Measurements from ENCODE around the gene OR56B4.

Gene OR56B4

DNA sequence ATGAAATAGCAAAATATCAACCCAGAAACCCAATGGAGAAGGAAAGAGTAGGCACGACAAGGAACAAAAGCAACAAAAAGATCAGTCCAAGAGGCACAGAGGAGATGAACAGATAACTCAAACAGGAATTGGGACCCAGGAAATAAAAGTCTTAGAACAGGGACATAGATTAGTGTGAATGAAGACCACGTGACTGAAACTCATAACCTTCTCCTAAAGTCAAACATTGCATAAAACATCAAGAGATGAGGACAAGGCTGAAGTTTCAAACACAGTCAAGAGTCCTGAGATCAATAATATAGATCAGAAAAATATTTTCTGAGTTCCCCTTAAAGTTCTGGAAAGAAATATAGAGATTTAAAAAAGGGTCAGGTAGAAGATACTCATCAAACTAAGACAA, 24.4 kb upstream of the OR56B4 start:
- in situ Hi-C loops (cut with MboI; ENCODE audit: low sequenced_read_pairs, unreplicated experiment), result no loop called here
- DNase-seq (ENCODE audit: low spot score), result no peak
- TF ChIP-seq, protein P1, sequence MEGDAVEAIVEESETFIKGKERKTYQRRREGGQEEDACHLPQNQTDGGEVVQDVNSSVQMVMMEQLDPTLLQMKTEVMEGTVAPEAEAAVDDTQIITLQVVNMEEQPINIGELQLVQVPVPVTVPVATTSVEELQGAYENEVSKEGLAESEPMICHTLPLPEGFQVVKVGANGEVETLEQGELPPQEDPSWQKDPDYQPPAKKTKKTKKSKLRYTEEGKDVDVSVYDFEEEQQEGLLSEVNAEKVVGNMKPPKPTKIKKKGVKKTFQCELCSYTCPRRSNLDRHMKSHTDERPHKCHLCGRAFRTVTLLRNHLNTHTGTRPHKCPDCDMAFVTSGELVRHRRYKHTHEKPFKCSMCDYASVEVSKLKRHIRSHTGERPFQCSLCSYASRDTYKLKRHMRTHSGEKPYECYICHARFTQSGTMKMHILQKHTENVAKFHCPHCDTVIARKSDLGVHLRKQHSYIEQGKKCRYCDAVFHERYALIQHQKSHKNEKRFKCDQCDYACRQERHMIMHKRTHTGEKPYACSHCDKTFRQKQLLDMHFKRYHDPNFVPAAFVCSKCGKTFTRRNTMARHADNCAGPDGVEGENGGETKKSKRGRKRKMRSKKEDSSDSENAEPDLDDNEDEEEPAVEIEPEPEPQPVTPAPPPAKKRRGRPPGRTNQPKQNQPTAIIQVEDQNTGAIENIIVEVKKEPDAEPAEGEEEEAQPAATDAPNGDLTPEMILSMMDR (IDR thresholded peaks at IDR 0.05; ENCODE audit: borderline replicate concordance, control extremely low read depth, extremely low read depth, insufficient read depth, missing control alignments), result no peak

DNA sequence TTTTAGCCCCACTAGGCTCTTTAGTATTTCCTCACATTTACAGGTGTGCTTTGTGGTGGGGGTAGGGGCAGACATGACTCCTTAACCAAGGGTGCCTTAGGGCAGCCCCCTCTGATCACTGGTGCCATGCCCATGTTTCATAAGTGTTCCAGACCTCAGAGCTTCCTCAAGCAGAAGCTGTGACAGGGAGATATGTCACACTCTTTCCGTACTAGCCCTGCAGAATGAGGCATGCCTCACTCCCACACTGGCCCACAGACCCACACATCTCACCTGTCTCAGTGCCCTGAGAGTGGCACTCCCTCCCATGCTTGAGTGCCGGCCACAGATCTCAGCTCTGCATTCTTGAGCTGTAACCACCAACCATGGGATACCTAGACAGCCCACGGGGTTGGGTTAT, 22.9 kb upstream of the OR56B4 start:
- in situ Hi-C loops (cut with MboI; ENCODE audit: low sequenced_read_pairs, unreplicated experiment), result no loop called here
- DNase-seq (ENCODE audit: low spot score), result no peak
- TF ChIP-seq, protein P1 (IDR thresholded peaks at IDR 0.05; ENCODE audit: borderline replicate concordance, control extremely low read depth, extremely low read depth, insufficient read depth, missing control alignments), result no peak

DNA sequence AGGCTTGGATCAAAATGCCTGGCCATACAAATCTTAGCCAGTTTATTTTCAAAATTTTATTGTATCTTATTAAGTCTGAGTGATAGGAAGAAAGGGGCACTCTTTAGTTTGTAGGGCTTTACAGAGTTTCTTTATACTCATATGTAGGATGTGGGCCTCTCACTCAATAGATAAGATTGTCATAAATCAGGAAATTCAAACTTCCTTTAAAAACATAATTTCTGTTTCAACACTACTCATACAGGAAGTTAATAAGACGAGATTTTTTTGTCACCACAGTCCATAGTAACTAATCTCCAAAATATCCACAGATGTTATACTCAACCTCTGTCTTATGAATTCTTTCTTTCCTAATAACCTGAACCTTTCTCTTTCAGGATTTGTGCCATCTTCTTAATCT, 13.3 kb upstream of the OR56B4 start:
- TF ChIP-seq, protein P1 (IDR thresholded peaks at IDR 0.05; ENCODE audit: borderline replicate concordance, control extremely low read depth, extremely low read depth, insufficient read depth, missing control alignments), result no peak
- in situ Hi-C loops (cut with MboI; ENCODE audit: low sequenced_read_pairs, unreplicated experiment), result no loop called here
- no peak for DNase-seq (ENCODE audit: low spot score)

DNA sequence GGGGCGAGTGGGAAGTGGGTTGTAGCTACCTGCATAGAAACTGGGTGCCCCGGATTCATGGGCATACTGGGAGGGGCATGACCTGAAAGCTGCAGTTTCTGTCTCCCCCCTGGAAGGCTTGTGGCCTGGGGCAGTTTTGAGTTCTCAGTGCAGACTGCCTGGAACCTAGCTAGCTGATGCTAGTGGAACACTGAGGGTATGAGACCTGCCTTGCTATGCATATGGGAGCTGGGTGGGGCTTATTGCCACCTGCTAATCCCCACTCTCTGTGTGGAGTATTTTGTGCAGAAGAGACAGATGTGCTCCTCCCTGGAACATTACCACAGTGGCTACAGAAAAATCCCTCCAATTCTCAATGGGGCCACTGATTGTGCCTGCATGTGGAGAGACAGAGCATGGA, 11.7 kb upstream of the OR56B4 start:
- in situ Hi-C loops (cut with MboI; ENCODE audit: low sequenced_read_pairs, unreplicated experiment), result no loop called here
- TF ChIP-seq, protein P1 (IDR thresholded peaks at IDR 0.05; ENCODE audit: borderline replicate concordance, control extremely low read depth, extremely low read depth, insufficient read depth, missing control alignments), result no peak
- no peak for DNase-seq (ENCODE audit: low spot score)

DNA sequence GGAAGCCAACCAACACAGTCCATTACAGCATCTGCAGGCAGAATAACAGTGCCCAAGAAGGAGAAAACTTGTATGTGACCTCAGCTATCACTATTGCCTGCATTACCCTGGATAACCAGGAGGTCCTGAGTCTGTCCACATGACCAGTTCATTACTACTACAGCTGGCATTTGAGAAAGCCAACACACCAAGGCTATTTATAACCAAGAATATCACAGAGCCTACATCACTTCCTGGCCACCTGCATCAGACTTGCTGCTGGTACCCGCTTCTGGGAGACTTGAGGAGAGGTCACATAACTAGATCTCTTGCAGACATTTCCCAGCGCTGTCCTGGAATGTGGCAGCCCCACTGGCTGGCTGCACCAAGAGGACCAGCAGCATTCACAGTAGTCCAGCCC, 11.1 kb upstream of the OR56B4 start:
- in situ Hi-C loops (cut with MboI; ENCODE audit: low sequenced_read_pairs, unreplicated experiment), result no loop called here
- DNase-seq (ENCODE audit: low spot score), result no peak
- TF ChIP-seq, protein P1 (IDR thresholded peaks at IDR 0.05; ENCODE audit: borderline replicate concordance, control extremely low read depth, extremely low read depth, insufficient read depth, missing control alignments), result no peak

DNA sequence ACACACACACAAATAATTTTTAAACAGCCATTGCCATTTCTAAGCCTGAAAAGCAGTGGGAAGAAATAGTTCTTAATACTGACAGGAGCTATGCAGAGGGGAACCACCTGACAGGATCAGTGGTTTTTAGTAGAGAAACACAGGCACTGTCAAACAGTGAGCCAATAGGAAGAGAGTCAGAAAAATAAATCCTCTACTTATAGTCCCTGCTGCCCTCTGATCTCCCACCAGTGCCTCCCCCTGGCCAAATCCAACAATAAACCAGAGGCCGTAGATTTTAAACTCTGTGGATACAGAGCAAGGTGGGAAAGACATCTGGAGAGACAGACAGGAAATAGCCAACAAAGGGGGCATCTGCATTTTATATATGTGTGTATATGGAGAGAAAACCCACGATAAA, 7.9 kb upstream of the OR56B4 start:
- DNase-seq (ENCODE audit: low spot score), result no peak
- TF ChIP-seq, protein P1 (IDR thresholded peaks at IDR 0.05; ENCODE audit: borderline replicate concordance, control extremely low read depth, extremely low read depth, insufficient read depth, missing control alignments), result no peak
- in situ Hi-C loops (cut with MboI; ENCODE audit: low sequenced_read_pairs, unreplicated experiment), result no loop called here

DNA sequence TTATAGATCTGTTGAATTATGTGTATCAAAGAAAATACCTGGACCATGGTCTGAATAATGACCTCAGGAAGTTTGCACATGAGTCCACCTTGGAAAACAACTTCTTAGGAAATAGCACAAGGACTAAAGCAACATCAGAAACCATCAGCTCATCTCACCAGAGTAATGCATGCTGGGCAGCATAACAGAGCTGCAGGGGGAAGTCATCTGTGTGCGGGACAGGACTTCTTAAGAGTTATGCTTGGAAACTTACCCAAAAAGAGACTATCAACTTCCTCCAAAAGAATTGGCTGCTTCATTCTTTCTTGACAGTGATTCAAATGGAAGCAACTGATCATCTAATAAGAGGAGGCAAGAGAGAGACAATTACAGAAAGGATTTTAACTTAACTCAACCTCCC, 2.5 kb downstream of the OR56B4 start:
- no peak for DNase-seq (ENCODE audit: low spot score)
- TF ChIP-seq, protein P1 (IDR thresholded peaks at IDR 0.05; ENCODE audit: borderline replicate concordance, control extremely low read depth, extremely low read depth, insufficient read depth, missing control alignments), result no peak
- in situ Hi-C loops (cut with MboI; ENCODE audit: low sequenced_read_pairs, unreplicated experiment), result no loop called here
